Right atrium auricular region (tissue), 2 donors: ENCODE results near the gene CUX1. TPM values are rescaled to one million over a fixed set of nuclear protein-coding genes. Genes with fewer than 3 reads are reported as not detected.
"Not testable (repeated sequence)": the region's sequence is repeated elsewhere in the genome, so short reads cannot be mapped to it uniquely, and the experiment has no call there.

ENCODE experiments used
- DNase-seq: peaks from one replicate; pipeline ENCODE4 v3.0.0-alpha.2; 2019; ENCODE audit warnings: low spot score
- H3K27ac ChIP-seq, 2 donors: fragments of 200-600 bp; sonication (generic); 1 replicate in 1 of 2; 2 replicates in 1 of 2; pipeline ENCODE4 v1.5.1; 2016 to 2019
- H3K27me3 ChIP-seq, 2 donors: fragments of 200-600 bp; sonication (generic); one replicate each; pipeline versions ENCODE4 v1.5.1 to v1.6.0; 2017 to 2019
- H3K36me3 ChIP-seq: fragments of 200-600 bp; sonication (generic); one replicate; pipeline ENCODE4 v1.5.1; 2016
- H3K4me1 ChIP-seq, 2 donors: fragments of 200-600 bp; sonication (generic); one replicate each; pipeline versions ENCODE4 v1.5.1 to v1.6.0; 2017 to 2019
- H3K4me3 ChIP-seq, 2 donors: fragments of 200-600 bp; sonication (generic); 1 replicate in 1 of 2; 2 replicates in 1 of 2; pipeline ENCODE4 v1.5.1; 2017 to 2019; ENCODE audit warnings: mild to moderate bottlenecking in 1 of 2, moderate library complexity in 1 of 2
- H3K9me3 ChIP-seq, 2 donors: fragments of 200-600 bp; sonication (generic); one replicate each; pipeline ENCODE4 v1.5.1; 2019
- CTCF ChIP-seq, 2 donors: fragments of 200-600 bp; sonication (generic); IDR thresholded peaks; one replicate each; pipeline ENCODE4 v1.5.1; 2019; ENCODE audit warnings: antibody characterized with exemption in 2 of 2
- microRNA-seq, 2 donors: library from miRNA; unstranded; fragments of <30 nt; microRNA quantifications; one replicate each; pipeline ENCODE4, GENCODE V29; 2016 to 2017; ENCODE audit warnings: borderline number of aligned reads in 2 of 2, borderline replicate concordance in 1 of 2
- total RNA-seq, 2 donors: library from RNA; depleted of rRNA; stranded (reverse); fragments of >200 nt; gene quantifications; one replicate each; pipeline ENCODE4 v1.1.0, GENCODE V29; 2016

CUX1 gene
- total RNA-seq, 2 donors from 2014 or later: 71.1 to 94.4 TPM

DNA sequence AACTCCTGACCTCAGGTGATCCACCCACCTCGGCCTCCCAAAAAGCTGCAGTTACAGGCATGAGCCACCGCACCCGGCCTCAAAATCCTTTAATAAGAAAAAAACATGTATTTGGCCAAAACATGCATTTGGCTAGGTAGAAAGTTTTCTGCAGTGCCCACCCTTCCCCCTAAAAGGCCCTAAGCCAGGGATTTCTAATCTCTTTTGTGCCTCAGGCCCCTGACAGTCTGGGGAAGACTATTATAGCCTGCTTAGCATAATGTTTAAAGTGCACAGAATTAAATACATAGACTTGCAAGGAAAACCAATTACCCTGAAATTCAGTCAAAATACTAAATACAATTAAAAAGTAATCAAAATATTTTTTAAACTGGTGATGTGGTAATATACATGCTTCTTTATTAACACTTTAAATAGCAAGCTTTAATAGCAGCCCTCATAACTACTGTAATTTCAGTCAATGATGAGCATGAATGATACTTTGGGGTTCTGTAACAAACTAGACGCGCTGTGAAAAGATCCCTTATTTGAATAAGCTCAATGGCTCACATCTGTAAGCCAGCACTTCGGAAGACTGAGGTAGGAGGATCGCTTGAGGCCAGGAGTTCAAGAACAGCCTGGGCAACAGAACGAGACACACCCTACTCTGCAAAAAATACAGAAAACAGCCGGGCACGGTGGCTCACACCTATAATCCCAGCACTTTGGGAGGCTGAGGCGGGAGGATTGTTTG lies 508.9 kb downstream of the CUX1 start:
- H3K36me3 ChIP-seq: no peaks in the 10 kb centered on the region
- H3K9me3 ChIP-seq: no peaks in the 10 kb centered on the region
- no peak for DNase-seq
- H3K4me1 ChIP-seq: peaks cover 0 to 10% of the 10 kb centered on the region in 2 donors
- no peak for TF ChIP-seq CTCF (IDR thresholded peaks at IDR 0.05)
- no peak overlapping the region for H3K4me3 ChIP-seq
- H3K27me3 ChIP-seq: no peaks in the 10 kb centered on the region
- no peak overlapping the region for H3K27ac ChIP-seq

GRCh38 chr7:102327183-102327582 lies 509.8 kb downstream of the CUX1 start:
- not testable (repeated sequence) for H3K27me3 ChIP-seq, H3K4me3 ChIP-seq, H3K4me1 ChIP-seq, DNase-seq, H3K9me3 ChIP-seq, H3K27ac ChIP-seq, H3K36me3 ChIP-seq

GRCh38 chr7:102328863-102329262 lies 511.4 kb downstream of the CUX1 start:
- H3K4me3 ChIP-seq, H3K27ac ChIP-seq, H3K36me3 ChIP-seq, H3K9me3 ChIP-seq, H3K4me1 ChIP-seq, H3K27me3 ChIP-seq, DNase-seq: not testable (repeated sequence)

GRCh38 chr7:102329366-102329765 lies 511.9 kb downstream of the CUX1 start:
- not testable (repeated sequence) for H3K4me1 ChIP-seq, H3K27ac ChIP-seq, H3K9me3 ChIP-seq, H3K36me3 ChIP-seq, H3K4me3 ChIP-seq, H3K27me3 ChIP-seq, DNase-seq

- not testable (repeated sequence) for H3K27me3 ChIP-seq, H3K9me3 ChIP-seq, H3K27ac ChIP-seq, H3K4me1 ChIP-seq, H3K4me3 ChIP-seq, H3K36me3 ChIP-seq
- peak; percentile 16 for DNase-seq
Observed at GRCh38 chr7:102330666-102331460, 513.4 kb downstream of the CUX1 start.

Small RNA genes within 50 kb of the gene (microRNA-seq; reads per million reads assigned to microRNA genes)
- 0 reads per million in 2 donors for gene MIR4285

Other genes starting within 250 kb of the CUX1 start
- not detected for gene MYL10, start 188.3 kb upstream of the CUX1 start, total RNA-seq